Spleen (tissue), 11 donors: Measurements from ENCODE around the gene RABGEF1. TPM values are rescaled to one million over a fixed set of nuclear protein-coding genes. Genes with fewer than 3 reads are reported as not detected.
A peak's percentile ranks its signal among the peaks of the same experiment; 100 is the strongest.
"Not testable (repeated sequence)": the region's sequence is repeated elsewhere in the genome, so short reads cannot be mapped to it uniquely, and the experiment has no call there.

ENCODE experiments used
- DNase-seq: peaks from one replicate; pipeline ENCODE4 v3.0.0-alpha.2; 2020
- H3K27ac ChIP-seq, 8 donors: fragments of 200-600 bp; sonication (generic) in 7 of 8; 1 replicate in 4 of 8; 2 replicates in 4 of 8; pipeline versions ENCODE4 v1.5.0 to v1.8.0; 2016 to 2021; ENCODE audit warnings: inconsistent platforms in 4 of 8, mild to moderate bottlenecking in 4 of 8, moderate library complexity in 1 of 8
- H3K27me3 ChIP-seq, 7 donors: fragments of 200-600 bp; sonication (generic) in 6 of 7; replicated peaks in 1 of 7; 1 replicate in 4 of 7; 2 replicates in 3 of 7; pipeline versions ENCODE4 v1.5.0 to v1.8.0; 2016 to 2021; ENCODE audit warnings: inconsistent platforms in 3 of 7, mild to moderate bottlenecking in 1 of 7
- H3K36me3 ChIP-seq, 6 donors: fragments of 200-600 bp; sonication (generic) in 5 of 6; 1 replicate in 4 of 6; 2 replicates in 2 of 6; pipeline versions ENCODE4 v1.5.0 to v1.8.0; 2016 to 2021; ENCODE audit warnings: inconsistent platforms in 2 of 6
- H3K4me1 ChIP-seq, 6 donors: fragments of 200-600 bp; sonication (generic) in 5 of 6; 1 replicate in 3 of 6; 2 replicates in 3 of 6; pipeline versions ENCODE4 v1.5.0 to v1.8.0; 2016 to 2021; ENCODE audit warnings: inconsistent platforms in 3 of 6
- H3K4me3 ChIP-seq, 8 donors: fragments of 200-600 bp; sonication (generic) in 7 of 8; 1 replicate in 4 of 8; 2 replicates in 4 of 8; pipeline versions ENCODE4 v1.5.0 to v1.8.0; 2016 to 2021; ENCODE audit warnings: inconsistent platforms in 4 of 8, mild to moderate bottlenecking in 4 of 8, moderate library complexity in 2 of 8
- H3K9me3 ChIP-seq, 8 donors: fragments of 200-600 bp; sonication (generic) in 7 of 8; 1 replicate in 4 of 8; 2 replicates in 4 of 8; pipeline versions ENCODE4 v1.5.0 to v1.8.0; 2016 to 2021; ENCODE audit warnings: inconsistent platforms in 4 of 8
- CTCF ChIP-seq, 11 experiments: fragments of 200-600 bp in 7 of 11; fragments of 450-650 bp in 4 of 11; sonication (generic) in 4 of 11; IDR thresholded peaks in 8 of 11; conservative IDR thresholded peaks in 3 of 11; 1 replicate in 7 of 11; 2 replicates in 4 of 11; pipeline versions ENCODE4 v1.4.0 to v1.8.0; 2016 to 2021; ENCODE audit warnings: antibody characterized with exemption in 11 of 11, inconsistent platforms in 4 of 11, mild to moderate bottlenecking in 1 of 11
- POLR2A ChIP-seq, 3 donors: fragments of 450-650 bp; IDR thresholded peaks; one replicate each; pipeline ENCODE4 v1.5.1; 2017; ENCODE audit warnings: antibody characterized with exemption in 3 of 3, mild to moderate bottlenecking in 1 of 3
- POLR2AphosphoS5 ChIP-seq, 3 donors: sonication (generic); formaldehyde crosslinking; IDR thresholded peaks; one replicate each; pipeline ENCODE4 v1.5.1; 2017; ENCODE audit warnings: antibody characterized with exemption in 3 of 3
- WGBS, 5 donors: extraction: QIAGEN DNeasy Blood & Tissue Kit in 3 of 5; methylation state at CpG; one replicate each; pipeline versions ENCODE4 v1.1.5 to v1.1.7; 2013 to 2018; 5-methylcytosine and 5-hydroxymethylcytosine counted together
- intact Hi-C: fragments of 100-400 bp; cut with DNase I; formaldehyde crosslinking; loops from one replicate; pipeline ENCODE4 v1.15.0; 2023; ENCODE audit warnings: low total_unique reads
- polyA plus RNA-seq, 3 donors: library from polyadenylated mRNA; stranded (reverse); fragments of 200-250 nt; gene quantifications; one replicate each; pipeline ENCODE4 v1.2.1, GENCODE V29; 2013
- total RNA-seq, 7 donors: library from RNA; depleted of rRNA in 3 of 7; stranded (reverse); fragments of >200 nt in 3 of 7; fragmentation: NEBNext Ultra II Directional in 4 of 7; extraction: Animal tissue kit (Norgen Biotek cat#: 25700) in 4 of 7; gene quantifications; one replicate each; pipeline versions ENCODE4 v1.1.0 to v1.2.1, GENCODE V29; 2016 to 2021
- donor health status: healthy with polysubstance abuse.
- donor health status: DM: no; HTN: no; CAD: no; lungs with moderate emphysema.
- donor health status: DM: no; HTN: no; CAD: no.
- donor health status: Bipolar disorder and iron deficiency.
- donor health status: healthy.
- donor health status: DM: no; HTN: no; CAD: no.
- donor health status: DM: yes; HTN: yes; CAD: no.

The RABGEF1 gene
- total and polyA plus RNA-seq, 10 donors, result 8.3 to 39.6 (median 27.4) TPM

DNA sequence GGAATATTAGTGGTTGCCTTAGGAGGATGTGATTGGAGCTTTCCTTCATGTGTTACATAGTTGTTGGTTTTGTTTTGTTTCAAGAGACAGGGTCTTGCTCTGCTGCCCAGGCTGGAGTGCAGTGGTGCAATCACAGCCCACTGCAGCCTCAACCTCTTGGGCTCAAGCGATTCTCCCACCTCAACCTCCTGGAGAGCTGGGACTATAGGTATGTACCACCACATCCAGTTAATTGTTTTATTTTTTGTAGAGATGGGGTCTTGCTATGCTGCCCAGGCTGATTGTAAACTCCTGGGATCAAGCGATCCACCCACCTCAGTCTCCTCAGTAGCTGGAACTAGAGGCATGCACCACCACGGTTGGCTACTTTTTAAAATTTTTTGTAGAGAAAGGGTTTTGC, 86.1 kb downstream of the RABGEF1 start:
- WGBS, 5 donors, result 91 to 100% (median 97%) methylated on average over 3 of the region's 3 CpGs
- no peaks in the 10 kb centered on the region for H3K27me3 ChIP-seq
- TF ChIP-seq POLR2A (IDR thresholded peaks at IDR 0.05) (no peak), CTCF (IDR thresholded peaks at IDR 0.05 in 8 of 11, conservative IDR thresholded peaks at IDR 0.05 in 3 of 11) (no peak), POLR2AphosphoS5 (IDR thresholded peaks at IDR 0.05) (no peak)
- intact Hi-C loops, result no loop called here
- no peaks in the 10 kb centered on the region for H3K36me3 ChIP-seq
- H3K4me1 ChIP-seq, result no peaks in the 10 kb centered on the region
- DNase-seq, result peak; percentile 11
- peaks cover 0 to 13% (median 9%) of the 10 kb centered on the region in 8 donors for H3K9me3 ChIP-seq
- no peak overlapping the region for H3K27ac ChIP-seq
- no peak overlapping the region for H3K4me3 ChIP-seq

- intact Hi-C loops, H3K27ac ChIP-seq, H3K36me3 ChIP-seq, H3K9me3 ChIP-seq, H3K27me3 ChIP-seq, H3K4me1 ChIP-seq, H3K4me3 ChIP-seq: not testable (repeated sequence)
- WGBS, 5 donors, result 74 to 93% (median 85%) methylated on average over 6 of the region's 6 CpGs
- peak; percentile 24 for DNase-seq
Measured at GRCh38 chr7:66830976-66831375, 90.4 kb downstream of the RABGEF1 start.

DNA sequence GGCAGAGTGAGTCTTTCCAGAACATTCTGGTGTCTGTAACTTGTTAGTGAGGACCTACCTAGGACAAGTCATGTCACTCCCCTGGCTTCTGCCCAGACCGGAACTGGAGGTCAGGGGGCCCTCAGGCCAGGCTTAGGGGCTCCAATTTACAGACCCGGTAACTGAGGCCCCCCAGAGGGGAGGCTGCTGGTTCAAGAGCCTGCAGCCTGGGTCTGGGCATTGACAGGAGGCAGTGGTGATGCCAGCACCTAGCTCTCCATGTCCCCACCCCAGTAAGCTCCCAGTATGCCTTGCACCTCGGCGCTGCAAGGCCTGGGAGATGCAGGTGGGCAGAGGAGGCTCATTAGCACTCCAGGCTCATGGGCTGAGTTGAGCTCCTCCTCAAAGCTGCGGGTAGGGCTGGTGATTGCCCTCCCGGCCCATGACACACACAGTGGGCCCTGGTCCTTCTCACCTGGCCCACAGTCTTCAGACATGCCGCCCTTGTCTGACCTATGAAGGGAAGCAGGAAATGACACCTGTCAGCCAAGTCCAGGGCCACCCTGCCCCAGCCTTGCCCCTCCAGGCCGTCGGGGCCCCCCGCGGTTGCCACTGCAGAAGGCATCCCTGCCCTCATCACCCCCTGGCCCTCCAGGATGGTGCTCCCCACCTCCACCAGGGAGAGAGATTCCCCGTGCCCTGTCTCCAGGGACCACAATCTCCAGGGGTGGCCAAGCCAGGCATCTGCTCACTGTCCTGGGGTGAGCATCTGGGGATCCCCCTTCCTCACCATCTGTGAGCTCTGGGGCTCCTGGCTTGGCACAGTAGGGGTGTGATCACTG, 92.2 kb downstream of the RABGEF1 start:
- intact Hi-C loops, result no loop called here
- no peaks in the 10 kb centered on the region for H3K27me3 ChIP-seq
- H3K36me3 ChIP-seq, result no peaks in the 10 kb centered on the region
- 75 to 87% (median 82%) methylated on average over 3 to 12 of the region's 12 CpGs for WGBS, 5 donors
- peak; percentile 64 for DNase-seq
- no peaks in the 10 kb centered on the region for H3K4me1 ChIP-seq
- no peak for TF ChIP-seq POLR2AphosphoS5 (IDR thresholded peaks at IDR 0.05)
- no peak for TF ChIP-seq CTCF (IDR thresholded peaks at IDR 0.05 in 8 of 11, conservative IDR thresholded peaks at IDR 0.05 in 3 of 11)
- no peak for TF ChIP-seq POLR2A (IDR thresholded peaks at IDR 0.05)
- no peak overlapping the region for H3K27ac ChIP-seq
- peaks cover 0 to 13% (median 7%) of the 10 kb centered on the region in 8 donors for H3K9me3 ChIP-seq
- H3K4me3 ChIP-seq, result no peak overlapping the region

- DNase-seq, result peak; percentile 72
- no peak overlapping the region for H3K27ac ChIP-seq
- TF ChIP-seq CTCF (IDR thresholded peaks at IDR 0.05 in 8 of 11, conservative IDR thresholded peaks at IDR 0.05 in 3 of 11) (peak in 5 of 11 experiments; percentile 20 to 61 (median 47)), POLR2AphosphoS5 (IDR thresholded peaks at IDR 0.05) (no peak)
- H3K9me3 ChIP-seq, result peaks cover 0 to 13% (median 7%) of the 10 kb centered on the region in 8 donors
- no peak overlapping the region for H3K4me3 ChIP-seq
- no peaks in the 10 kb centered on the region for H3K27me3 ChIP-seq
- intact Hi-C loops, result no loop called here
- WGBS, 5 donors, result 42 to 50% (median 45%) methylated on average over 5 of the region's 5 CpGs
- H3K36me3 ChIP-seq, result no peaks in the 10 kb centered on the region
- H3K4me1 ChIP-seq, result no peaks in the 10 kb centered on the region
Measured at GRCh38 chr7:66837007-66837406, 96.5 kb downstream of the RABGEF1 start.
